IMR-90 (cell line): Measurements from ENCODE around the gene NLRC3.

Experiments used
- MAZ ChIP-seq: IDR thresholded peaks from 2 replicates; pipeline ENCODE4 v1.6.1; 2012; ENCODE audit warnings: low read depth, mild to moderate bottlenecking, low read length, improper control_type of control experiment, moderate library complexity, borderline replicate concordance
- MXI1 ChIP-seq: IDR thresholded peaks from 2 replicates; pipeline ENCODE4 v1.6.1; 2012; ENCODE audit warnings: low read depth, mild to moderate bottlenecking, low read length, moderate library complexity, borderline replicate concordance
- POLR2A ChIP-seq: IDR thresholded peaks from 2 replicates; pipeline ENCODE4 v1.6.1; 2012; ENCODE audit warnings: mild to moderate bottlenecking, low read depth, low read length
- RAD21 ChIP-seq: IDR thresholded peaks from 2 replicates; pipeline ENCODE4 v1.6.1; 2012; ENCODE audit warnings: low read length, improper control_type of control experiment
- RCOR1 ChIP-seq: IDR thresholded peaks from 2 replicates; pipeline ENCODE4 v1.6.1; 2012; ENCODE audit warnings: mild to moderate bottlenecking, low read length, improper control_type of control experiment; ENCODE audit not compliant: insufficient replicate concordance
- TF ChIP-seq, protein P1 (sequence below): conservative IDR thresholded peaks from 2 replicates; pipeline ENCODE4 v1.5.1; 2012; ENCODE audit warnings: mild to moderate bottlenecking, low read depth, low read length, improper control_type of control experiment
- TF ChIP-seq, protein P2 (sequence below): fragments of 150-350 bp; IDR thresholded peaks from 2 replicates; pipeline ENCODE4 v1.6.1; 2017; ENCODE audit warnings: mild to moderate bottlenecking, antibody characterized with exemption, low read length, low read depth

DNA sequence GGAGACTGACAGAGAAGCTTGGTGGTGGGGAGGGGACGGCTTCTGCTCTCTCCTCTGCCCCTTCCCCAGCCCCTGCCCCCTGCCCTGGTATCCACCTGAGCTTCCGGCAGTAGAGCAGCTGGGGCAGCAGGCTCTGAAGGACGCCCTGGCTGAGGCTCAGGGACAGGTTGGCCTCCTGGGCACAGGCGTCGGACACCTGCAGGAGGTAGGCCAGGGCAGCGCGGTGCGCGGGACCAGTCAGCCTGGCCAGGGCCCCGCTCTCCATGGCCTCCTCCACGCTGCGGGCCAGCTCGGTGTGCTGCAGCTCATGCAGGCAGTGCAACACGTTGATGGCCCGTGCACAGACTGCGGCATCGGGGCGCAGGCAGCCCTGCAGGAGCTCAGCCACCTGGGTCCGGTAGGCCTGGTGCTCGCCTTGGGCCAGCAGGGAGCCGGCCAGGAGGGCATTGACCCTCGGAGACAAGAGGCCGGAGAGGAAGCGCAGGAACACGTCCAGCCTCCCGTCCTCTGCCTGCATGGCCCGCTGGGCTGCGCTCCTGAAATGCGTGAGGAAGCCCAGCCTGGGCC lies 14.2 kb downstream of the NLRC3 start:
- TF ChIP-seq, protein P1, sequence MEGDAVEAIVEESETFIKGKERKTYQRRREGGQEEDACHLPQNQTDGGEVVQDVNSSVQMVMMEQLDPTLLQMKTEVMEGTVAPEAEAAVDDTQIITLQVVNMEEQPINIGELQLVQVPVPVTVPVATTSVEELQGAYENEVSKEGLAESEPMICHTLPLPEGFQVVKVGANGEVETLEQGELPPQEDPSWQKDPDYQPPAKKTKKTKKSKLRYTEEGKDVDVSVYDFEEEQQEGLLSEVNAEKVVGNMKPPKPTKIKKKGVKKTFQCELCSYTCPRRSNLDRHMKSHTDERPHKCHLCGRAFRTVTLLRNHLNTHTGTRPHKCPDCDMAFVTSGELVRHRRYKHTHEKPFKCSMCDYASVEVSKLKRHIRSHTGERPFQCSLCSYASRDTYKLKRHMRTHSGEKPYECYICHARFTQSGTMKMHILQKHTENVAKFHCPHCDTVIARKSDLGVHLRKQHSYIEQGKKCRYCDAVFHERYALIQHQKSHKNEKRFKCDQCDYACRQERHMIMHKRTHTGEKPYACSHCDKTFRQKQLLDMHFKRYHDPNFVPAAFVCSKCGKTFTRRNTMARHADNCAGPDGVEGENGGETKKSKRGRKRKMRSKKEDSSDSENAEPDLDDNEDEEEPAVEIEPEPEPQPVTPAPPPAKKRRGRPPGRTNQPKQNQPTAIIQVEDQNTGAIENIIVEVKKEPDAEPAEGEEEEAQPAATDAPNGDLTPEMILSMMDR = no peak
- TF ChIP-seq POLR2A (no peak), MXI1 (no peak), MAZ (no peak), RCOR1 (no peak), RAD21 (no peak)
- TF ChIP-seq, protein P2, sequence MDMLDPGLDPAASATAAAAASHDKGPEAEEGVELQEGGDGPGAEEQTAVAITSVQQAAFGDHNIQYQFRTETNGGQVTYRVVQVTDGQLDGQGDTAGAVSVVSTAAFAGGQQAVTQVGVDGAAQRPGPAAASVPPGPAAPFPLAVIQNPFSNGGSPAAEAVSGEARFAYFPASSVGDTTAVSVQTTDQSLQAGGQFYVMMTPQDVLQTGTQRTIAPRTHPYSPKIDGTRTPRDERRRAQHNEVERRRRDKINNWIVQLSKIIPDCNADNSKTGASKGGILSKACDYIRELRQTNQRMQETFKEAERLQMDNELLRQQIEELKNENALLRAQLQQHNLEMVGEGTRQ = no peak
